GM19025 (cell line): ENCODE results near the gene GDPD4.

Source experiments
- ATAC-seq: cut with Tn5 transposase; IDR thresholded peaks from one replicate; pipeline ENCODE4 v1.9.1; 2021; ENCODE audit warnings: mild to moderate bottlenecking, low read depth, moderate library complexity; ENCODE audit not compliant: unreplicated experiment

Gene GDPD4

DNA sequence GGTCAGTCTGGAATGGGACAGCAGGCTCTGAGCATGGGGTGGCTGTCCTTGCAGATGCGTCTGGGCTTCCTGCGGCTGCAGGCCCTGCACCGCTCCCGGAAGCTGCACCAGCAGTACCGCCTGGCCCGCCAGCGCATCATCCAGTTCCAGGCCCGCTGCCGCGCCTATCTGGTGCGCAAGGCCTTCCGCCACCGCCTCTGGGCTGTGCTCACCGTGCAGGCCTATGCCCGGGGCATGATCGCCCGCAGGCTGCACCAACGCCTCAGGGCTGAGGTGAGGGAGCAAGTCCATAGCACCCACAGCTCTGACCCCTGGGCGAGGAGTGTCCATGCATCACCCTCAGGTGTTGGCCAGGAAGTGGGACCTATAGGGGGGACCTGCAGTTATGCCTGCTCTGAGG is 121.8 kb downstream of the GDPD4 start:
- no peak for ATAC-seq

DNA sequence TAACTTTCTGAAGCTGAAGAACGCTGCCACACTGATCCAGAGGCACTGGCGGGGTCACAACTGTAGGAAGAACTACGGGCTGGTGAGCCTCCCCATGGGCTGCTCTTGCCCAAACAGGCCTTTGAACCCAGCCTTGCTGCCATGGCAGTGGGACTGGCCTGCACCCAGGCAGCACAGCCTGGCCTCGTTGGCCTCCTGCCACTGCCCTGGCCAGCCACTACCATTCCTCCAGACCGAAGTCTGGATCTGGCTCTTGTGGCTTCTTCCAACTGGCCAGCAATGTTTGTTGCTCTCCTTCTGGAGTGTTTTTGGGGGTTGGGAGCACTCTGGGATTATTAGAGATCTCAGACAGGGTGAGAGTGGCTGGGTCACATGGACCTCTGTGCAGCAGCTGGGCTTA is 122.4 kb downstream of the GDPD4 start:
- ATAC-seq, result no peak

DNA sequence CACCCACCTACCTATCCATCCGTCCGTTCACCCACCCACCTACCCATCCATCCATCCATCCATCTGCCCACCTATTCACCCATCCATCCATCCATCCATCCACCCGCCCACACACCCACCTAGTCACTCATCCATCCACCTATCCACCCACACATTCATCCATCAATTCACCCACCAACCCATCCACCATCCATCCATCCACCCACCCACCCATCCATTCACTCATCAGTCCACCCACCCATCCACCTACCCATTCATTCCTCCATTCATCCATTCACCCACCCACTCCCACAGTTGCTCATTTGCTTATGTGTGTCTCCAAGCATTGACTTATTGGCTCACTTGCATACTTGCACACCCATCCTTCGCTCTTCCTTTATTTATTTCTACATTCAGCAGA is 123.3 kb downstream of the GDPD4 start:
- no peak for ATAC-seq

DNA sequence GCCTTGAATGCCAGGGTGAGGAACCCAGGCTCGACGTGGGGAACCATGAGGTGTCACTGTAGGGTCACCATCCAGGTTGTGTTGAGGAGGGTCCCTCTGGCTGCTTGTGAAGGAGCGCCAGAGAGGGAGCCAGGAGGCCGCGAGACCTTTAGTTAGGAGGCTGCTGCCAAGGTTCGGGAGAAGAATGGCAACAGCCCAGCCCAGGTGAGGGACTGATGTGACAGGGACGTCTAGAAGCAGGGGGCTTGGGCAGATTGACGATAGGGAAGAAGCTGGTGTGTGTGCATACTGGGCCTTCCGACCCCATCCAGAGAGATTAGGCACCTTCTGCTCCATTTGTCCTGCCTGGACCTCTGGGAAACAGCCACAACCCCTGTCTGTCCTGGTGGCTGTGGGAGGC is 124.5 kb downstream of the GDPD4 start:
- no peak for ATAC-seq

DNA sequence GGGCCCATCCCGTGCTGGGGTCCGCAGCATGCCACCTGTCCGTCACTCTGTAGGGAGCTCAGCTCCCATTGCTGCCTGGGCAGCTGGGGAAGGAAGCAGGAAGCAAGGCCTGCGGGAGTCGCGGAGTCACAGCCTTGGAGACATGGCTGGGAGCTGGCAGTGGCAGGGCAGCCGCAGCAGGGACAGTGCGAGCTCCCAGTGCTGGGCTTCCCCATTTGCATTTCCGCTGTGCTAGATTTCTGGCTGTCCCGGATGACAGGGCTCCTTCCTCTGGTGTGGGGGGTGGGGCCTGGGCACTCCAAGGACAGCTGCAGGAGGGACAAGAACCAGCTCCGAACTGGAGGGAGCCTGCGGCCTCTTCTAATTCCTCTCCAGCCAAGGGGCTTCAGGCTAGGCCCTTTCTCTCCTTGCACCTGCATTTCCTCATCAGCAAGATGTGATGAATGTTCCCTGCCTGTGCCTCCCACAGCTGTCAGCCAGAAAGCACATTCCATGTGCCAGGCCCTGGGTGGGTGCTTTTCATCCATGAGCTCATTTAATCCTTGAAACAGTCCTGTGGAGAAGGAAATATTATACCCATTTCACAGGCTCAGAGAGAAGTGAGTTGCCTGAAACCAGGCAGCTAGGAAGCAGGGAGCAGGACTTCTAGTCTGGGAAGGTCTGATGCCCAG is 125.5 kb downstream of the GDPD4 start:
- ATAC-seq, result no peak

DNA sequence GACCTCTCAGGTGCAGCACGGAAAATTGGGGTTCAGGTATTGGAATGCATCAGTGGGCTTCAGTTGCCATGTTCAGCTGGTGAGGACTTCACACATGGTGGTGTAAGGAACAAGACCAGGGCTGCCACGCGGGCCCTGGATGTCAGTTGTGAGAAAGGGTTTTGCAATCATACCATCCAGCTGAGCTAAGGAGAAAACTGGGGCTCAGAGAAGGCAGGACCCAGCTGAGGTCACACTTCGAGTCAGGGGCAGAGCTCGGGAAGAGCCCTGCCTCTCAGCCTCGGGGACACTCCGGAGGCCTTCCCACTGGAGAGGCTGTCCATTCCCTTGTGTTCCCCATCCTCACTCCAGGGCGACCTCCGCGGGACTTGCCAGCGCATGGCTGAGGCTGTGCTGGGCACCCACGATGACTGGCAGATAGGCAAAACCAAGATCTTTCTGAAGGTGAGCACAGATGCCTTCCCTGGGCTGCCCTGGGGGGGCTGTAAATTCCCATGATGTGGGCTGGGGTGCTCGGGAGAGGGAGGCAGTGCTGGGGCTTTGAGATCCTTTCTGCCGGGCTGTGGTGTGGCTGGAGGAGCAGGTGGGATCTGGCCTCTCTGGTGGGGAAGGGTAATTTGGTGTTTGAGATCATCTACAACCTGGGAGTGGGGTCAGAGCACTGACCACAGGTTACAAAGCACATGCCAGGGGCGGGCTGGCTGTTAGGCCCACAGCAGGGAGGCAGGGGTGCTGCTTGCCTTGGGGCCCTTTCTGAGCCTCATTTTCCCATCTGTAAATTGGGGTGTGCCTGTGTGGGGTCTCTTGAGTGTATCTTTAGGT is 126.3 kb downstream of the GDPD4 start:
- no peak for ATAC-seq

DNA sequence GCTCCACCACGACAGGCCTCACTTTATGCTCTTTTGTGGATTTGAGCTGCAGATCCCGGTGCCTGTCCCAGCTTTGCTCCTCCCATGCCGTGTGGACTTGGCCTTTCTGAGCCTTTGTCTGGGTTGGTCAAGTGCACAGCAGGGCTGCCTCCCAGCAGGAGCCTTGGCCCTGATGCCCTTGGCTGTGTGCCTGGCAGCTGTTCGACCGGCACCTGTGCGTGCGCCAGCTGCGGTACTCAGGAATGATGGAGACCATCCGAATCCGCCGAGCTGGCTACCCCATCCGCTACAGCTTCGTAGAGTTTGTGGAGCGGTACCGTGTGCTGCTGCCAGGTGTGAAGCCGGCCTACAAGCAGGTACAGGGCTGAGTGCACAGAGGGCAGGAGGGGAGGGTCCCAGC is 126.9 kb downstream of the GDPD4 start:
- ATAC-seq, result no peak

DNA sequence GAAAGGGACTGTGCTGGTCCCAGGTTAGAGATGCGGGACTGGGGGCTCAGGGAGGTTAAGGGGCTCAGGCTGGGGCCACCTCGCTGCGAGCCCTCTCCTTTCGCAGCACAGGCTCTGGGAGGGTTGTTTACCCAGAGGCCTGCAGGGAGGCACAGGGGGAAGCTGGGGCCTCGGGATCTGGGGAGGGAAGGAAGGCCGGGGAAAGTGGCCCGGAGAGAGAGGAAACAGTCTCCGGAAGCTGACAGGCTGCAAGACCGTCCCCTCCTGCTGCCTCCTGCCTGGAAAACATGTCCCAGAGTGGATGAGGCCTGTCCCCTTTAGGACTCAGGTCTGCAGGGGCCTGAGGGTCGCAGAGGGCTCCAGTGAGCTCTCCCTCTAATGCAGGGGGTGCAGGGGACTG is 128.0 kb downstream of the GDPD4 start:
- ATAC-seq, result no peak

DNA sequence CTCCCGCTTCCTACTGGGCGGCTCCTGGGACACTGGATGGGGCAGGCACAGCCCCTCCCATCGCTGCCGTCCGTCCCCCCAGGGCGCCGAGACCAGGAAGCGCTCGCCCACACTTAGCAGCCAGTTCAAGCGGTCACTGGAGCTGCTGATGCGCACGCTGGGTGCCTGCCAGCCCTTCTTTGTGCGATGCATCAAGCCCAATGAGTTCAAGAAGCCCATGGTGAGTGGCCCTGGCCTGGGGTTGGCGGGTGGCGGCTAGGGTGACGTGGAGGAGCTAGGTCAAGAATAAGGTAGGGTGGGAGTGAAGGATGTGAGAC is 128.9 kb downstream of the GDPD4 start:
- no peak for ATAC-seq

DNA sequence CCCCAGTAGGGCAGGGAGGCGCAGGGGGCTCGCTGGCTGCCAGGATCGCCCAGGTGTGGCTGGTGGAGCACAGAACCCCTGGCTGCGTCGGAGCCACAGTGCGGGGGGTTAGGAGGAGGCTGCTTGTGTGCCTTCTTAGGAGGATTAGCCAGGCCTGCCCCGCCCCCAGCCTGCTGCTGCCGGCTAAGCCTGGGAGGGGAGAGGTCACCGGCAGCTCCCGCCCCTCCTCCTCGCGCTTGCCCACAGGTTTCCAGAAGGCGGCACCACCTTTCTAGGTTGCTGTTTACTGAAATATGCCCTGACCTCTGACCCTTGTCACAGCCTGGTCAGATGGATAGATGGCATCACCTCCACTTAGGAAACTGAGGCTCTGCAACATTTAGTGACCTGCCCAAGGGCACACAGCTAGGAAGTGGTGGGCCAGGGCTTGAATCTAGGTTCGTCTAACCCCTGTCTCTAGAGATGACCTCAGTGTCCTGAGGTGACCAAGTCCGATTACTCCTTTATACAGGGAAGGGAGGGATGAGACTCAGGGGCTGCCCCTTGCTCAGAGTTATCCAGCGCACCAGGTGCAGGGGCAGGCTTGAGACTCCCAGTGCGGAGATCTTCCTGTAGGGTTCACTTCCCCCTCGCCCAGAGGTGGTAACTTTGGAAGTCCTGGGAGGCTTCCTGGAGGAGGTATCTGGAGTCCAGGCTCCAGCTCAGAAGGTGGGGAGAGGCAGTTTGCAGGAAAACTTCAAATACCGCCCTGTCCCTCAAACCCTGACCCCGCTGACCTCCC is 129.4 kb downstream of the GDPD4 start:
- no peak for ATAC-seq

DNA sequence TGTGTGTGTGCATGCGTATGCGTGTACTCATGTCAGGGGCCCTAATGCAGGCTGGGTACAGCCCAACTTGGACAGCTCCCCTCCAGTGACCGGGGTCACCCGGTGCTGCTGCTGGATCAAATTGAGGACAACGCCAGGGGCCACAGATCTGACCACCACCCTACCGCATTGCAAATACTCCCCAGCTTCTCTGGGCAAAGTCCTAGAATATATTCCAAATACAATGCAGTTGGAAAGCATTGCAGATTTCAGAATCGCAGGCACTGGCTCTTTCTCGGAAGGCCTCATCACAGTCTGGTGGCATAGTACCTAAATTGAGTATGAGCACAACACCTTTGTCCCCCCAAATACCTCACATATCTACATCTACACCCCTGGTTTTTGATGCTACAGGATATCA is 130.2 kb downstream of the GDPD4 start:
- no peak for ATAC-seq

DNA sequence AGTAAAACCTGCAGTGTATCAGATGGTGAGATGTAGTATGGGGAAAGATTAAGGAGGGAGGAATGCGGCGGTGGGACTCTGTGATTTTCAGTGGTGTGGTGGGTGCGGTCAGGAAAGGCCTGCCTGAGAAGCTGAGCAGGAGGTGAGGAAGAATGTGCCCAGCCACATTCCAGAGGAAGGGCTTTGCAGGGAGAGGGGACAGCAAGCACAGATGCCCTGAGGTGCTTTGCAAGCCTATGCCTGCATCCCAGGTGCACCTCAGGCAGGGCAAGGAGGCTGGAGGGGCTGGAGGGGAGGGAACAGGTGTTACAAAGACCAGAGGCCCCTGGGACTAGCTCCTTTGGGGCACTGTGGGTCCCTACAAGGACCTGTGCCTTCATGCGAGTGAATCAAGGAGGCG is 131.4 kb downstream of the GDPD4 start:
- ATAC-seq, result no peak

DNA sequence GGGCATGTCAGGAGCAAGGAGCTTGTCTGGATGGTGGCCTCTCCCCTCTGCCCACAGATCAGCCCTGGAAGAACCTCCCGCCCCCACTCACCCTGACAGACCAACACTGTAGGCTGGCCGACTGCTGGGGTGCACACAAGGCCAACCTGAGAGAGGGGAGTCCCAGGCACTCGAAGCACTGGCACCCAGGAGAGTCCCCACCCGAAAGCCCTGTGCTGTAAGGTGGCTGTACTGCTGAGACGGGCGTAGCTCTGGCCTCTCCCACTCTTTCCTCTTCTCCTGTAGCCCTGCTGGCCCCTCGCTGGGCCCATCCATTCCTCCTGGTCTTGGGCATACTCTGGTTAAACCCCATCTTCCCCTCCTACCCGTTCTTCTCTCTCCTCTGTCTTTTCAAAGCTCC is 133.7 kb downstream of the GDPD4 start:
- ATAC-seq, result no peak

DNA sequence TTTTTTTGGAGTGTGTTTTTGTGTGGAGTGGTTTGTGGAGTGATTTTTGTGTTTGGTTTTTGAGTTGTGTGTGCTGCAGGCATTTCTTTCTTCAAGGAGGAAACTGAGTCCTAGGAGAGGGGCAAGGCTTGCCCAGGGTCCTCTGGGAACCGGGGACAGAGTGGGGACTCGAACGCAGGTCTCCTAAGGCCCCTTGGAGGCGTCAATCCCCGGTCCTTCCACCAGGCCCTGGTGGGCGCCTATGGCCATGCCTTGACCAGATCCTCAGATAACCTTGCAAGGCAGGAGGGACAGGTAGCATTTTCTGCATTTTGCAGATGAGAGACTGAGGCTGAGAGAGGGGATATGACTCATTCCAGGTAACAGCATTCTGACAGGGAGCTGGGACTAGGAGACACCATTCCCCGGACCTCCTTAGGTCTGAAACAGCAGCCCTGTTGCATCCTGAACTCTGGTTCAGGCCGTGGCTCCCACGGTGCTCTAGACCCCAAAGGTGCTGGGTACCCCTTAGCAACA is 134.3 kb downstream of the GDPD4 start:
- ATAC-seq, result no peak
